Inferior parietal cortex (tissue), 1 donor: Measurements from ENCODE around the gene ACSS3.
"Not testable (repeated sequence)": the region's sequence is repeated elsewhere in the genome, so short reads cannot be mapped to it uniquely, and the experiment has no call there.

Experiments
- DNase-seq: peaks from one replicate; pipeline ENCODE4 v3.0.0-alpha.2; 2016; ENCODE audit errors: extremely low spot score

Gene ACSS3

GRCh38 chr12:81167694-81168093 is 89.8 kb downstream of the ACSS3 start:
- DNase-seq: no peak

- no peak for DNase-seq
Observed at GRCh38 chr12:81168445-81168844, 90.6 kb downstream of the ACSS3 start.

- no peak for DNase-seq
Observed at GRCh38 chr12:81170072-81170471, 92.2 kb downstream of the ACSS3 start.

GRCh38 chr12:81172851-81173250 is 95.0 kb downstream of the ACSS3 start:
- DNase-seq: no peak

GRCh38 chr12:81174664-81175063 is 96.8 kb downstream of the ACSS3 start:
- DNase-seq: no peak

GRCh38 chr12:81176796-81177195 is 98.9 kb downstream of the ACSS3 start:
- no peak for DNase-seq

- no peak for DNase-seq
Observed at GRCh38 chr12:81181691-81182090, 103.8 kb downstream of the ACSS3 start.

- no peak for DNase-seq
Observed at GRCh38 chr12:81187686-81188085, 109.8 kb downstream of the ACSS3 start.

- no peak for DNase-seq
Observed at GRCh38 chr12:81196595-81196994, 118.7 kb downstream of the ACSS3 start.

- not testable (repeated sequence) for DNase-seq
Observed at GRCh38 chr12:81200561-81200960, 122.7 kb downstream of the ACSS3 start.

GRCh38 chr12:81203671-81204204 is 125.9 kb downstream of the ACSS3 start:
- DNase-seq: no peak

GRCh38 chr12:81205416-81205815 is 127.5 kb downstream of the ACSS3 start:
- no peak for DNase-seq

GRCh38 chr12:81206429-81206828 is 128.6 kb downstream of the ACSS3 start:
- no peak for DNase-seq

GRCh38 chr12:81207173-81207572 is 129.3 kb downstream of the ACSS3 start:
- no peak for DNase-seq

- DNase-seq: no peak
Observed at GRCh38 chr12:81207664-81208063, 129.8 kb downstream of the ACSS3 start.

- DNase-seq: no peak
Observed at GRCh38 chr12:81208187-81208911, 130.5 kb downstream of the ACSS3 start.

- DNase-seq: no peak
Observed at GRCh38 chr12:81209012-81209411, 131.1 kb downstream of the ACSS3 start.

- not testable (repeated sequence) for DNase-seq
Observed at GRCh38 chr12:81209772-81210225, 131.9 kb downstream of the ACSS3 start.

- DNase-seq: no peak
Observed at GRCh38 chr12:81211306-81211705, 133.4 kb downstream of the ACSS3 start.

GRCh38 chr12:81212996-81213696 is 135.3 kb downstream of the ACSS3 start:
- no peak for DNase-seq

- DNase-seq: no peak
Observed at GRCh38 chr12:81216739-81217138, 138.9 kb downstream of the ACSS3 start.

GRCh38 chr12:81221681-81222080 is 143.8 kb downstream of the ACSS3 start:
- no peak for DNase-seq
